ENCODE results near the gene CEACAM19.
"Not testable (repeated sequence)": the region's sequence is repeated elsewhere in the genome, so short reads cannot be mapped to it uniquely, and the experiment has no call there.

CEACAM19 gene

GRCh38 chr19:44645407-44646048, 25.8 kb upstream of the CEACAM19 start:
- DNase-seq (ENCODE audit: extremely low read depth in 1 of 2, low read depth in 1 of 2) = no peak

- no peak for DNase-seq (ENCODE audit: extremely low read depth in 1 of 2, low read depth in 1 of 2)
Measured at GRCh38 chr19:44646049-44646416, 25.2 kb upstream of the CEACAM19 start.

- no peak for DNase-seq (ENCODE audit: extremely low read depth in 1 of 2, low read depth in 1 of 2)
Measured at GRCh38 chr19:44647144-44647543, 24.1 kb upstream of the CEACAM19 start.

- DNase-seq (ENCODE audit: extremely low read depth in 1 of 2, low read depth in 1 of 2) = no peak
Measured at GRCh38 chr19:44648631-44649251, 22.5 kb upstream of the CEACAM19 start.

GRCh38 chr19:44649578-44650145, 21.6 kb upstream of the CEACAM19 start:
- no peak for DNase-seq (ENCODE audit: extremely low read depth in 1 of 2, low read depth in 1 of 2)

- no peak for DNase-seq (ENCODE audit: extremely low read depth in 1 of 2, low read depth in 1 of 2)
Measured at GRCh38 chr19:44653343-44653742, 17.9 kb upstream of the CEACAM19 start.

GRCh38 chr19:44653977-44654774, 17.1 kb upstream of the CEACAM19 start:
- DNase-seq (ENCODE audit: extremely low read depth in 1 of 2, low read depth in 1 of 2) = peak; percentile 19 to 45

GRCh38 chr19:44657211-44657921, 13.9 kb upstream of the CEACAM19 start:
- DNase-seq (ENCODE audit: extremely low read depth in 1 of 2, low read depth in 1 of 2) = peak; percentile 37 to 54

- DNase-seq (ENCODE audit: extremely low read depth in 1 of 2, low read depth in 1 of 2) = no peak
Measured at GRCh38 chr19:44658069-44658733, 13.1 kb upstream of the CEACAM19 start.

GRCh38 chr19:44660081-44660480, 11.2 kb upstream of the CEACAM19 start:
- no peak for DNase-seq (ENCODE audit: extremely low read depth in 1 of 2, low read depth in 1 of 2)

GRCh38 chr19:44661205-44661604, 10.1 kb upstream of the CEACAM19 start:
- DNase-seq (ENCODE audit: extremely low read depth in 1 of 2, low read depth in 1 of 2) = no peak

GRCh38 chr19:44661904-44662303, 9.4 kb upstream of the CEACAM19 start:
- DNase-seq (ENCODE audit: extremely low read depth in 1 of 2, low read depth in 1 of 2) = no peak

- no peak for DNase-seq (ENCODE audit: extremely low read depth in 1 of 2, low read depth in 1 of 2)
Measured at GRCh38 chr19:44662691-44663385, 8.4 kb upstream of the CEACAM19 start.

GRCh38 chr19:44663996-44664395, 7.3 kb upstream of the CEACAM19 start:
- DNase-seq (ENCODE audit: extremely low read depth in 1 of 2, low read depth in 1 of 2) = no peak

- DNase-seq (ENCODE audit: extremely low read depth in 1 of 2, low read depth in 1 of 2) = no peak
Measured at GRCh38 chr19:44664976-44665375, 6.3 kb upstream of the CEACAM19 start.

GRCh38 chr19:44666852-44667556, 4.3 kb upstream of the CEACAM19 start:
- no peak for DNase-seq (ENCODE audit: extremely low read depth in 1 of 2, low read depth in 1 of 2)

- no peak for DNase-seq (ENCODE audit: extremely low read depth in 1 of 2, low read depth in 1 of 2)
Measured at GRCh38 chr19:44668985-44669764, 2.1 kb upstream of the CEACAM19 start.

- DNase-seq (ENCODE audit: extremely low read depth in 1 of 2, low read depth in 1 of 2) = not testable (repeated sequence)
Measured at GRCh38 chr19:44670027-44670426, 1.3 kb upstream of the CEACAM19 start.
